Bladder microvascular endothelial cell (primary cell): ENCODE data around the gene TFAP2A. TPM values are rescaled to one million over a fixed set of nuclear protein-coding genes. Genes with fewer than 3 reads are reported as not detected.

Experiments used
- total RNA-seq: library from RNA; depleted of rRNA; stranded (reverse); fragments of >200 nt; gene quantifications from 2 replicates; pipeline ENCODE4 v1.2.3, GENCODE V29; 2014

Gene TFAP2A
- not detected in 2 replicates for total RNA-seq

DNA sequence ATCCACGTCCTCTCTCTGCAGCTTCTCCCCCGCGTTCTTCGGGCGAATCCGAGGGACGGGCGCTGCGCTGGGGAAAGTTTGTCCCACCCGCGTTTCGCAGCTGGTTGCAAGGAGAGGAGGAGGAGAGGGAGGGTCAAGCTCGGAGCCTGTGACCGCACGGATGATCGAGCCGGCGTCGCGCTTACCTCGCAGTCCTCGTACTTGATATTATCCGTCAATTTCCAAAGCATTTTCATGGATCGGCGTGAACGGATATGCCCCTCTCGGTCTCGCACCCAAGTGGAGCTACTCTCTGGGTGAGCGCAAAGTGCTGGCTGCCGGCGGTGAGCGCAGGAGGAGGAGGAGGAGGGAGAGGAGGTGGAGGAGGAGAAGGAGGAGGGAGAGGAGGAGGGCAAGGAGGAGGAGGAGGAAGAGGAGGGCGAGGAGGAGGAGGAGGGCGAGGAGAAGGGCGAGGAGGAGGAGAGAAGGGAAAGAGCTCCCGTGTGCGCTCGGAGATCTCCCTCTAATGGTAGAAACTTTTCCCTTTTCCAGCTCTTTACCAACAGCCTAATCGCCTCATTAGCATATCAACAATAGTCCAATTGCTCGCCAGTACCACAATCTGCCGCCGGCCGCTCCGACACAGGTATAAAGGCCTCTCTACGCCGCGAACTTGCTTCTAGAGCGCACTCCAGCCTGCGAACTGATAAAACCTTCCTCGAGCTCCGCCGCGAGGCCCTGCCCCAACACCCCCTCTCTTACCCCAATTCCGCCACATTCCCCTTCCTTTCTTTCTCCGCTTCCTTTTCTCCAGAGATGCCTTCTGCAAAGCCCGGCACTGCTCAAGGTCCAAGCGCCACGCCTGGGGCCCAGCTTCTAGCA, at the start of gene TFAP2A:
TFAP2A (minus strand) TSS at position 319 of the 861 bp plus-strand sequence; CDS start at position 236, 83 bp downstream.

Other genes with a start within 250 kb of the TFAP2A start
- 6.3 and 43.7 TPM in 2 replicates for gene GCNT2, start 106.3 kb upstream of the TFAP2A start, total RNA-seq